ENCODE measurements around the gene LZTFL1.

GRCh38 chr3:45885979-45886705 lies 44.2 kb upstream of the LZTFL1 start, which contains the start of gene CCR9:
- no peak for TF ChIP-seq CTCF (IDR thresholded peaks at IDR 0.05)
- no peak for TF ChIP-seq POLR2AphosphoS5 (IDR thresholded peaks at IDR 0.05)
- TF ChIP-seq POLR2A (IDR thresholded peaks at IDR 0.05) = no peak
- no peak for TF ChIP-seq EP300 (IDR thresholded peaks at IDR 0.05)
